SK-N-SH (cell line): ENCODE data around the gene SULT1C3.

ENCODE experiments used
- EP300 ChIP-seq, 2 experiments: IDR thresholded peaks; 2 replicates each; pipeline versions ENCODE4 v1.4.0 to v1.6.1; 2012; ENCODE audit warnings: borderline replicate concordance in 1 of 2, low read depth in 1 of 2, low read length in 1 of 2
- FOXJ3 ChIP-seq: sonication (generic); formaldehyde crosslinking; IDR thresholded peaks from 2 replicates; pipeline ENCODE4 v1.5.1; 2020; ENCODE audit warnings: mild to moderate bottlenecking, missing genetic modification reagents
- FOXM1 ChIP-seq: IDR thresholded peaks from 2 replicates; pipeline ENCODE4 v1.4.0; 2012; ENCODE audit warnings: low read depth, mild to moderate bottlenecking
- GABPA ChIP-seq: IDR thresholded peaks from 2 replicates; pipeline ENCODE4 v1.4.0; 2012; ENCODE audit warnings: low read depth, mild to moderate bottlenecking
- POLR2AphosphoS5 ChIP-seq: IDR thresholded peaks from 2 replicates; pipeline ENCODE4 v1.6.1; 2012; ENCODE audit warnings: low read depth, low read length
- TAF1 ChIP-seq: IDR thresholded peaks from 2 replicates; pipeline ENCODE4 v1.6.1; 2012; ENCODE audit warnings: low read depth, mild to moderate bottlenecking, low read length, moderate library complexity, borderline replicate concordance
- TF ChIP-seq, protein P1 (sequence below): fragments of 200-600 bp; sonication (generic); IDR thresholded peaks from 2 replicates; pipeline ENCODE4 v1.6.1; 2017; ENCODE audit warnings: antibody characterized with exemption, mild to moderate bottlenecking, moderate library complexity

DNA sequence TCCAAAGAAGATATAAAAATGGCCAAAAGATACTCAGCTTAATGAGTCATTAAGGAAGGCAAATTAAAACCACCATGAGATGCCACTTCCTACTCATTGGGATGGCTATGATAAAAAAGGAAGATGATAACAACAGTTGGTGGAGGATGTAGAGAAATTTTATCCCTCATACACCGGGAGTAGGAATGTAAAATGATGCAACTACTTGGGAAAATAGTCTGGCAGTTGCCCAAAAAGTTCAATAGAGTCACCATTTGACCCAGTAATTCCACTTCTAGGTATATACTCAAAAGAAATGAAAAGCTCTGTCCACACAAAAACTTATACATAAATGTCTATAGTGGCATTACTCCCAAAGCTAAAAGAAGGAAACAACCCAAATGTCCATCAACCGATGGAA, 38.9 kb downstream of the SULT1C3 start:
- TF ChIP-seq FOXJ3 (CRISPR knock-in tag) (no peak), GABPA (no peak), FOXM1 (no peak), EP300 (IDR thresholded peaks at IDR 0.05; ENCODE audit: borderline replicate concordance in 1 of 2, low read depth in 1 of 2, low read length in 1 of 2) (no peak), TAF1 (no peak), POLR2AphosphoS5 (no peak)
- TF ChIP-seq, protein P1, sequence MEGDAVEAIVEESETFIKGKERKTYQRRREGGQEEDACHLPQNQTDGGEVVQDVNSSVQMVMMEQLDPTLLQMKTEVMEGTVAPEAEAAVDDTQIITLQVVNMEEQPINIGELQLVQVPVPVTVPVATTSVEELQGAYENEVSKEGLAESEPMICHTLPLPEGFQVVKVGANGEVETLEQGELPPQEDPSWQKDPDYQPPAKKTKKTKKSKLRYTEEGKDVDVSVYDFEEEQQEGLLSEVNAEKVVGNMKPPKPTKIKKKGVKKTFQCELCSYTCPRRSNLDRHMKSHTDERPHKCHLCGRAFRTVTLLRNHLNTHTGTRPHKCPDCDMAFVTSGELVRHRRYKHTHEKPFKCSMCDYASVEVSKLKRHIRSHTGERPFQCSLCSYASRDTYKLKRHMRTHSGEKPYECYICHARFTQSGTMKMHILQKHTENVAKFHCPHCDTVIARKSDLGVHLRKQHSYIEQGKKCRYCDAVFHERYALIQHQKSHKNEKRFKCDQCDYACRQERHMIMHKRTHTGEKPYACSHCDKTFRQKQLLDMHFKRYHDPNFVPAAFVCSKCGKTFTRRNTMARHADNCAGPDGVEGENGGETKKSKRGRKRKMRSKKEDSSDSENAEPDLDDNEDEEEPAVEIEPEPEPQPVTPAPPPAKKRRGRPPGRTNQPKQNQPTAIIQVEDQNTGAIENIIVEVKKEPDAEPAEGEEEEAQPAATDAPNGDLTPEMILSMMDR = no peak
